ENCODE data around the gene BCL7B.
"Not testable (repeated sequence)": the region's sequence is repeated elsewhere in the genome, so short reads cannot be mapped to it uniquely, and the experiment has no call there.

BCL7B gene

GRCh38 chr7:73557108-73557396, 438 bp downstream of the BCL7B start:
- peak overlapping the region; percentile 99 to 100 for H3K27ac ChIP-seq (ENCODE audit: low read depth in 2 of 2, low read length in 2 of 2)
- H3K27me3 ChIP-seq (ENCODE audit: control insufficient read depth in 2 of 2, insufficient read depth in 2 of 2, low read length in 2 of 2) = no peaks in the 10 kb centered on the region
- peaks cover 13 to 16% of the 10 kb centered on the region in 2 donors for H3K4me1 ChIP-seq (ENCODE audit: control insufficient read depth in 2 of 2, insufficient read depth in 2 of 2, low read length in 2 of 2)
- peaks cover 6 to 18% of the 10 kb centered on the region in 2 donors for H3K36me3 ChIP-seq (ENCODE audit: control insufficient read depth in 2 of 2, insufficient read depth in 2 of 2, low read length in 2 of 2)
- H3K4me3 ChIP-seq (ENCODE audit: low read length in 2 of 2) = peak overlapping the region; percentile 87 to 97
- H3K9ac ChIP-seq (ENCODE audit: low read depth in 1 of 2, low read length in 2 of 2) = peak overlapping the region; percentile 75 to 97
- H3K9me3 ChIP-seq (ENCODE audit: control insufficient read depth in 2 of 2, low read length in 2 of 2) = no peaks in the 10 kb centered on the region

- no peaks in the 10 kb centered on the region for H3K27me3 ChIP-seq (ENCODE audit: control insufficient read depth in 2 of 2, insufficient read depth in 2 of 2, low read length in 2 of 2)
- peak overlapping the region; percentile 53 to 97 for H3K9ac ChIP-seq (ENCODE audit: low read depth in 1 of 2, low read length in 2 of 2)
- H3K4me1 ChIP-seq (ENCODE audit: control insufficient read depth in 2 of 2, insufficient read depth in 2 of 2, low read length in 2 of 2) = peaks cover 13 to 16% of the 10 kb centered on the region in 2 donors
- no peaks in the 10 kb centered on the region for H3K9me3 ChIP-seq (ENCODE audit: control insufficient read depth in 2 of 2, low read length in 2 of 2)
- peak overlapping the region; percentile 93 to 99 for H3K27ac ChIP-seq (ENCODE audit: low read depth in 2 of 2, low read length in 2 of 2)
- H3K36me3 ChIP-seq (ENCODE audit: control insufficient read depth in 2 of 2, insufficient read depth in 2 of 2, low read length in 2 of 2) = peaks cover 8 to 20% of the 10 kb centered on the region in 2 donors
- peak overlapping the region; percentile 87 to 97 for H3K4me3 ChIP-seq (ENCODE audit: low read length in 2 of 2)
These were observed 1.0 kb downstream of the BCL7B start for GRCh38 chr7:73556208-73557107.

DNA sequence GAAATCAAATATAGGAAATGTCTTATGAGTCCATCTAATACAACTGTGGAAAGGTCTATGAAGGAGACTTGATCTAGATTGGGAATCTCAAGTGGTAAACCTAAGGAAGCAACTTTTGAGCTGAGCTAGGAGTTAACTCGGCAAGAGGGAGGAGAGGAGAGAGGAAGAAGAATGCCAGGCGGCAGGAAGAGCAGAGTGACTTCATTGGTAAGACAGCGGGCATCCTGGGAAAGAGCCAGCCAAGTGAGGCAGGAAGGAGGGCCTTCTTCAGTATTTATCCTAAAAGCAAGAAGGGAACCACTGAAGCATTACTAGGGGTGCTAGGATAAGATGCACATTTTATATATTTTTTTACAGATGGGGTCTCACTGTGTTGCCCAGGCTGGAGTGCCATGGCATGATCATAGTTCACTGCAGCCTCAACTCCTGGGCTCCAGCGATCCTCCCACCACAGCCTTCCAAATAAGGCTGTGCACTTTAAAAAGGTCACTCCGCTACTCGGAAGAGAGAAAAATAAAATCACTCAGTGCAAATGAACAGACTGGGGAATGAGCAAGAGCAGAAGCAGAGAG, 2.0 kb downstream of the BCL7B start:
- Histone ChIP-seq H3K4me3 (ENCODE audit: low read length in 2 of 2) (peak overlapping the region; percentile 87 to 97), H3K36me3 (ENCODE audit: control insufficient read depth in 2 of 2, insufficient read depth in 2 of 2, low read length in 2 of 2) (peaks cover 15 to 26% of the 10 kb centered on the region in 2 donors), H3K4me1 (ENCODE audit: control insufficient read depth in 2 of 2, insufficient read depth in 2 of 2, low read length in 2 of 2) (peaks cover 13 to 16% of the 10 kb centered on the region in 2 donors), H3K27ac (ENCODE audit: low read depth in 2 of 2, low read length in 2 of 2) (peak overlapping the region; percentile 93 to 99), H3K9ac (ENCODE audit: low read depth in 1 of 2, low read length in 2 of 2) (peak overlapping the region; percentile 54 to 97), H3K27me3 (ENCODE audit: control insufficient read depth in 2 of 2, insufficient read depth in 2 of 2, low read length in 2 of 2) (no peaks in the 10 kb centered on the region), H3K9me3 (ENCODE audit: control insufficient read depth in 2 of 2, low read length in 2 of 2) (no peaks in the 10 kb centered on the region)

DNA sequence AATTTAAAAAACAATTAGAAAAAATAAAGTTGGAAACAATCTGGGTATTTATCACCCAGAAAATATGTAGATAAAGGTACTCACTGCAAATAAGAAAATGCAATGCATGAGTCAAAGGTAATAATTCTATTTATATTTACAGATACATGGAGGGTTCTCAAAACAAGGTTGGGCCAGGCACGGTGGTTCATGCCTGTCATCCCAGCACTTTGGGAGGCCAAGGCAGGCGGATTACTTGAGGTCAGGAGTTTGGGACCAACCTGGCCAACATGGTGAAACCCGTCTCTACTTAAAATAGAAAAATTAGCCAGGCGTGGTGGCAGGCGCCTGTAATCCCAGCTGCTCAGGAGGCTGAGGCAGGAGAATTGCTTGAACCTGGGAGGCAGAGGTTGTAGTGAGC, 7.4 kb downstream of the BCL7B start:
- H3K27ac ChIP-seq (ENCODE audit: low read depth in 2 of 2, low read length in 2 of 2); H3K27me3 ChIP-seq (ENCODE audit: control insufficient read depth in 2 of 2, insufficient read depth in 2 of 2, low read length in 2 of 2); H3K4me1 ChIP-seq (ENCODE audit: control insufficient read depth in 2 of 2, insufficient read depth in 2 of 2, low read length in 2 of 2); H3K4me3 ChIP-seq (ENCODE audit: low read length in 2 of 2); H3K9me3 ChIP-seq (ENCODE audit: control insufficient read depth in 2 of 2, low read length in 2 of 2); H3K9ac ChIP-seq (ENCODE audit: low read depth in 1 of 2, low read length in 2 of 2): not testable (repeated sequence)
- H3K36me3 ChIP-seq (ENCODE audit: control insufficient read depth in 2 of 2, insufficient read depth in 2 of 2, low read length in 2 of 2) = peaks cover 27 to 51% of the 10 kb centered on the region in 2 donors

DNA sequence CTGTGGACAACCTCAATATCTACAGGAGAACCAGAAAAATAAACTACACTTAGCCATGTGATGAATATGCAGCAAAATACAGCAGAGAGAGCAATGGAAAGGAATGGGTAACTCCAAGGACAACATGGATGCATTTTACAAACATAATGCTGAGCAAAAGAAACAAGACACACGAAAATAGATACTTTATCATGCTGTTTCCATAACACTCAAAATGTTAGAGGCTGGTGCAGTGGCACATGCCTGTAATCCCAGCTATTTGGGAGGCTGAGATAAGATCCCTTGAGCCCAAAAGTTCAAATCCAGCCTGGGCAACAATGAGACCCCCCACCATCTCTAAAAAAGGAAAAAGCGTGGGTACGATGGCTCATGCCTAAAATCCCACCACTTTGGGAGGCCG, 8.3 kb downstream of the BCL7B start:
- Histone ChIP-seq H3K9me3 (ENCODE audit: control insufficient read depth in 2 of 2, low read length in 2 of 2) (no peaks in the 10 kb centered on the region), H3K4me1 (ENCODE audit: control insufficient read depth in 2 of 2, insufficient read depth in 2 of 2, low read length in 2 of 2) (no peaks in the 10 kb centered on the region), H3K4me3 (ENCODE audit: low read length in 2 of 2) (no peak overlapping the region), H3K27me3 (ENCODE audit: control insufficient read depth in 2 of 2, insufficient read depth in 2 of 2, low read length in 2 of 2) (no peaks in the 10 kb centered on the region), H3K36me3 (ENCODE audit: control insufficient read depth in 2 of 2, insufficient read depth in 2 of 2, low read length in 2 of 2) (peaks cover 25 to 45% of the 10 kb centered on the region in 2 donors), H3K27ac (ENCODE audit: low read depth in 2 of 2, low read length in 2 of 2) (no peak overlapping the region), H3K9ac (ENCODE audit: low read depth in 1 of 2, low read length in 2 of 2) (no peak overlapping the region)

- no peak overlapping the region for H3K4me3 ChIP-seq (ENCODE audit: low read length in 2 of 2)
- H3K4me1 ChIP-seq (ENCODE audit: control insufficient read depth in 2 of 2, insufficient read depth in 2 of 2, low read length in 2 of 2) = no peaks in the 10 kb centered on the region
- H3K36me3 ChIP-seq (ENCODE audit: control insufficient read depth in 2 of 2, insufficient read depth in 2 of 2, low read length in 2 of 2) = peaks cover 33 to 42% of the 10 kb centered on the region in 2 donors
- H3K27me3 ChIP-seq (ENCODE audit: control insufficient read depth in 2 of 2, insufficient read depth in 2 of 2, low read length in 2 of 2) = no peaks in the 10 kb centered on the region
- no peaks in the 10 kb centered on the region for H3K9me3 ChIP-seq (ENCODE audit: control insufficient read depth in 2 of 2, low read length in 2 of 2)
- H3K27ac ChIP-seq (ENCODE audit: low read depth in 2 of 2, low read length in 2 of 2) = no peak overlapping the region
- no peak overlapping the region for H3K9ac ChIP-seq (ENCODE audit: low read depth in 1 of 2, low read length in 2 of 2)
These were observed 9.6 kb downstream of the BCL7B start for GRCh38 chr7:73547841-73548240.

DNA sequence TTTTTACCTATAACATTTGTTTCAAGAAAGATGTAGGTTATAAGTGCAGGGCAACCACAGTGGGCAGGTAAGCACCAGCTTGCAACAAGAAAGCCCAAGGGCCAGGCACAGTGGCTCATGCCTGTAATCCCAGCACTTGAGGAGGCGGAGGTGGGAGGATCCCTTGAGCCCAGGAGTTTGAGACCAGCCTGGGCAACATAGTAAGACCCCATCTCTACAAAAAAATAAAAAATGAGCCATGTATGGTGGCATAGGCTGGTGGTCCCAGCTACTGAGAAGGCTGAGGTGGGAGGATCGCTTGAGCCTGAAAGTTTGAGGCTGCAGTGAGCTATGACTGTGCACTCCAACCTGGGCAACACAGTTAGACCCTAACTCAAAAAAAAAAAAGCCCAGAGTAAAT, 12.8 kb downstream of the BCL7B start:
- Histone ChIP-seq H3K4me3 (ENCODE audit: low read length in 2 of 2) (no peak overlapping the region), H3K27ac (ENCODE audit: low read depth in 2 of 2, low read length in 2 of 2) (no peak overlapping the region), H3K27me3 (ENCODE audit: control insufficient read depth in 2 of 2, insufficient read depth in 2 of 2, low read length in 2 of 2) (no peaks in the 10 kb centered on the region), H3K4me1 (ENCODE audit: control insufficient read depth in 2 of 2, insufficient read depth in 2 of 2, low read length in 2 of 2) (no peaks in the 10 kb centered on the region), H3K9me3 (ENCODE audit: control insufficient read depth in 2 of 2, low read length in 2 of 2) (no peaks in the 10 kb centered on the region), H3K36me3 (ENCODE audit: control insufficient read depth in 2 of 2, insufficient read depth in 2 of 2, low read length in 2 of 2) (peaks cover 41 to 44% of the 10 kb centered on the region in 2 donors), H3K9ac (ENCODE audit: low read depth in 1 of 2, low read length in 2 of 2) (no peak overlapping the region)

GRCh38 chr7:73541722-73542121, 15.8 kb downstream of the BCL7B start:
- Histone ChIP-seq H3K9me3 (ENCODE audit: control insufficient read depth in 2 of 2, low read length in 2 of 2) (no peaks in the 10 kb centered on the region), H3K4me3 (ENCODE audit: low read length in 2 of 2) (no peak overlapping the region), H3K36me3 (ENCODE audit: control insufficient read depth in 2 of 2, insufficient read depth in 2 of 2, low read length in 2 of 2) (peaks cover 52 to 53% of the 10 kb centered on the region in 2 donors), H3K27ac (ENCODE audit: low read depth in 2 of 2, low read length in 2 of 2) (no peak overlapping the region), H3K4me1 (ENCODE audit: control insufficient read depth in 2 of 2, insufficient read depth in 2 of 2, low read length in 2 of 2) (no peaks in the 10 kb centered on the region), H3K9ac (ENCODE audit: low read depth in 1 of 2, low read length in 2 of 2) (no peak overlapping the region), H3K27me3 (ENCODE audit: control insufficient read depth in 2 of 2, insufficient read depth in 2 of 2, low read length in 2 of 2) (no peaks in the 10 kb centered on the region)

- Histone ChIP-seq H3K36me3 (ENCODE audit: control insufficient read depth in 2 of 2, insufficient read depth in 2 of 2, low read length in 2 of 2) (peaks cover 63 to 65% of the 10 kb centered on the region in 2 donors), H3K4me1 (ENCODE audit: control insufficient read depth in 2 of 2, insufficient read depth in 2 of 2, low read length in 2 of 2) (no peaks in the 10 kb centered on the region)
These were observed 17.8 kb downstream of the BCL7B start for GRCh38 chr7:73539709-73540108.

DNA sequence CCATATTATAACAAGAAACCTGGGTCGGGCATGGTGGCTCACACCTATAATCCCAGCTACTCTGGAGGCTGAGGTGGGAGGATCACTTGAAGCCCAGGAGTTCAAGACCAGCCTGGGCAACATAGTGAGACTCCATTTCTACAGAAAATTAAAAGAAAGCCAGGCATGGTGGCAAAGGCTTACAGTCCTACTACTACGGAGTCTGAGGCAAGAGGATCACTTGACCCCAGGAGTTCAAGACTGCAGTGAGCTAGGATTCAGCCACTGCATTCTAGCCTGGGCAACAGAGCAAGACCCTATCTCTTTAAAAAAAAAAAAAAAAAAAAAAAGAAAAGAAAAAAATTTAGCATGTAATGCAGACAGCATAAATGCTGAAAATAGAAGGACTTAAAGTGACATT, 19.0 kb downstream of the BCL7B start:
- H3K36me3 ChIP-seq (ENCODE audit: control insufficient read depth in 2 of 2, insufficient read depth in 2 of 2, low read length in 2 of 2) = peaks cover 60 to 65% of the 10 kb centered on the region in 2 donors
- not testable (repeated sequence) for H3K27me3 ChIP-seq (ENCODE audit: control insufficient read depth in 2 of 2, insufficient read depth in 2 of 2, low read length in 2 of 2); H3K9me3 ChIP-seq (ENCODE audit: control insufficient read depth in 2 of 2, low read length in 2 of 2); H3K4me3 ChIP-seq (ENCODE audit: low read length in 2 of 2); H3K4me1 ChIP-seq (ENCODE audit: control insufficient read depth in 2 of 2, insufficient read depth in 2 of 2, low read length in 2 of 2); H3K27ac ChIP-seq (ENCODE audit: low read depth in 2 of 2, low read length in 2 of 2); H3K9ac ChIP-seq (ENCODE audit: low read depth in 1 of 2, low read length in 2 of 2)

More at GRCh38 chr7:73539709-73540108, 17.8 kb downstream of the BCL7B start:
- Histone ChIP-seq H3K27ac (ENCODE audit: low read depth in 2 of 2, low read length in 2 of 2) (no peak overlapping the region), H3K4me3 (ENCODE audit: low read length in 2 of 2) (no peak overlapping the region), H3K27me3 (ENCODE audit: control insufficient read depth in 2 of 2, insufficient read depth in 2 of 2, low read length in 2 of 2) (no peaks in the 10 kb centered on the region), H3K9ac (ENCODE audit: low read depth in 1 of 2, low read length in 2 of 2) (no peak overlapping the region), H3K9me3 (ENCODE audit: control insufficient read depth in 2 of 2, low read length in 2 of 2) (no peaks in the 10 kb centered on the region)
